ENCODE data around the gene TP53INP2. TPM values are rescaled to one million over a fixed set of nuclear protein-coding genes. Genes with fewer than 3 reads are reported as not detected.
A peak's percentile ranks its signal among the peaks of the same experiment; 100 is the strongest.

Gene TP53INP2
- total and polyA plus RNA-seq, 2 of the 8 experiments (the other 6 are each of a cell fraction or from before 2014, with no cell fraction given) = 2.4 to 4.8 TPM

DNA sequence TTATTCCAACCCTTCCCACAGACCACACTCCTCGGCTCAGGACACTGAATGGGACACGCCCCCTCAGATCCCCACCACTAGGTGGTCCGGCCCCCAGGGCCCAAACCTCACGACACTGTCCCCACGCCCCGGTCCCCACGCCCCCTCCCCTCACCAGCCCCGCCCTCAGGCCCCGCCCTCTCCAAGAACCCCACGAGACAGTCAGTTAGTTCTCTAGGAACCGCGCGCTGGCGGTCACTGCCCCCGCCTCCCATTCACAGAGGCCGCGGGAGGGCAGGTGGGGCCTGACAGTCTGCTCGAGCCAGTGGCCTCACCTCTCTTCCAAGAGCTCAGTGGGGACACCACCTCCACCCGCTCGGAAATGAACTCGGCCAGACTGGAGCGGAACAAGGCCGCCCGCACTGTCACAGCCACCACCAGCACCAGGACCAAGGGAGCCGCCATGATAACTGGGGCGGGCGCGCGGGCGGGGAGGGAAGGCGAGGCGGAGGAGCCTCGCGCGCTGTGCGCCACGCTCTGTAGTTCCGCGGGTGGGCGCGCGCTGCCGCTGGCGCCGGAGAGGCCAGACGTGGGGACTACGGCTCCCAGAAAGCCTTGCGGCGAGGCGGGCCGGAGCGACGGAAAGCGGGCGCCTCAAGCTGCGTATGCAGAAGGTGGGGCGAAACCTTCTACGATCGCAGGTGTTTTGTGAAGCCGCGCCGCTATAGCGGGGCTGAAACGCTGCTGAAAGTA lies 27.3 kb upstream of the TP53INP2 start, which contains the start of gene PIGU (continued):
- TF ChIP-seq, protein P1, sequence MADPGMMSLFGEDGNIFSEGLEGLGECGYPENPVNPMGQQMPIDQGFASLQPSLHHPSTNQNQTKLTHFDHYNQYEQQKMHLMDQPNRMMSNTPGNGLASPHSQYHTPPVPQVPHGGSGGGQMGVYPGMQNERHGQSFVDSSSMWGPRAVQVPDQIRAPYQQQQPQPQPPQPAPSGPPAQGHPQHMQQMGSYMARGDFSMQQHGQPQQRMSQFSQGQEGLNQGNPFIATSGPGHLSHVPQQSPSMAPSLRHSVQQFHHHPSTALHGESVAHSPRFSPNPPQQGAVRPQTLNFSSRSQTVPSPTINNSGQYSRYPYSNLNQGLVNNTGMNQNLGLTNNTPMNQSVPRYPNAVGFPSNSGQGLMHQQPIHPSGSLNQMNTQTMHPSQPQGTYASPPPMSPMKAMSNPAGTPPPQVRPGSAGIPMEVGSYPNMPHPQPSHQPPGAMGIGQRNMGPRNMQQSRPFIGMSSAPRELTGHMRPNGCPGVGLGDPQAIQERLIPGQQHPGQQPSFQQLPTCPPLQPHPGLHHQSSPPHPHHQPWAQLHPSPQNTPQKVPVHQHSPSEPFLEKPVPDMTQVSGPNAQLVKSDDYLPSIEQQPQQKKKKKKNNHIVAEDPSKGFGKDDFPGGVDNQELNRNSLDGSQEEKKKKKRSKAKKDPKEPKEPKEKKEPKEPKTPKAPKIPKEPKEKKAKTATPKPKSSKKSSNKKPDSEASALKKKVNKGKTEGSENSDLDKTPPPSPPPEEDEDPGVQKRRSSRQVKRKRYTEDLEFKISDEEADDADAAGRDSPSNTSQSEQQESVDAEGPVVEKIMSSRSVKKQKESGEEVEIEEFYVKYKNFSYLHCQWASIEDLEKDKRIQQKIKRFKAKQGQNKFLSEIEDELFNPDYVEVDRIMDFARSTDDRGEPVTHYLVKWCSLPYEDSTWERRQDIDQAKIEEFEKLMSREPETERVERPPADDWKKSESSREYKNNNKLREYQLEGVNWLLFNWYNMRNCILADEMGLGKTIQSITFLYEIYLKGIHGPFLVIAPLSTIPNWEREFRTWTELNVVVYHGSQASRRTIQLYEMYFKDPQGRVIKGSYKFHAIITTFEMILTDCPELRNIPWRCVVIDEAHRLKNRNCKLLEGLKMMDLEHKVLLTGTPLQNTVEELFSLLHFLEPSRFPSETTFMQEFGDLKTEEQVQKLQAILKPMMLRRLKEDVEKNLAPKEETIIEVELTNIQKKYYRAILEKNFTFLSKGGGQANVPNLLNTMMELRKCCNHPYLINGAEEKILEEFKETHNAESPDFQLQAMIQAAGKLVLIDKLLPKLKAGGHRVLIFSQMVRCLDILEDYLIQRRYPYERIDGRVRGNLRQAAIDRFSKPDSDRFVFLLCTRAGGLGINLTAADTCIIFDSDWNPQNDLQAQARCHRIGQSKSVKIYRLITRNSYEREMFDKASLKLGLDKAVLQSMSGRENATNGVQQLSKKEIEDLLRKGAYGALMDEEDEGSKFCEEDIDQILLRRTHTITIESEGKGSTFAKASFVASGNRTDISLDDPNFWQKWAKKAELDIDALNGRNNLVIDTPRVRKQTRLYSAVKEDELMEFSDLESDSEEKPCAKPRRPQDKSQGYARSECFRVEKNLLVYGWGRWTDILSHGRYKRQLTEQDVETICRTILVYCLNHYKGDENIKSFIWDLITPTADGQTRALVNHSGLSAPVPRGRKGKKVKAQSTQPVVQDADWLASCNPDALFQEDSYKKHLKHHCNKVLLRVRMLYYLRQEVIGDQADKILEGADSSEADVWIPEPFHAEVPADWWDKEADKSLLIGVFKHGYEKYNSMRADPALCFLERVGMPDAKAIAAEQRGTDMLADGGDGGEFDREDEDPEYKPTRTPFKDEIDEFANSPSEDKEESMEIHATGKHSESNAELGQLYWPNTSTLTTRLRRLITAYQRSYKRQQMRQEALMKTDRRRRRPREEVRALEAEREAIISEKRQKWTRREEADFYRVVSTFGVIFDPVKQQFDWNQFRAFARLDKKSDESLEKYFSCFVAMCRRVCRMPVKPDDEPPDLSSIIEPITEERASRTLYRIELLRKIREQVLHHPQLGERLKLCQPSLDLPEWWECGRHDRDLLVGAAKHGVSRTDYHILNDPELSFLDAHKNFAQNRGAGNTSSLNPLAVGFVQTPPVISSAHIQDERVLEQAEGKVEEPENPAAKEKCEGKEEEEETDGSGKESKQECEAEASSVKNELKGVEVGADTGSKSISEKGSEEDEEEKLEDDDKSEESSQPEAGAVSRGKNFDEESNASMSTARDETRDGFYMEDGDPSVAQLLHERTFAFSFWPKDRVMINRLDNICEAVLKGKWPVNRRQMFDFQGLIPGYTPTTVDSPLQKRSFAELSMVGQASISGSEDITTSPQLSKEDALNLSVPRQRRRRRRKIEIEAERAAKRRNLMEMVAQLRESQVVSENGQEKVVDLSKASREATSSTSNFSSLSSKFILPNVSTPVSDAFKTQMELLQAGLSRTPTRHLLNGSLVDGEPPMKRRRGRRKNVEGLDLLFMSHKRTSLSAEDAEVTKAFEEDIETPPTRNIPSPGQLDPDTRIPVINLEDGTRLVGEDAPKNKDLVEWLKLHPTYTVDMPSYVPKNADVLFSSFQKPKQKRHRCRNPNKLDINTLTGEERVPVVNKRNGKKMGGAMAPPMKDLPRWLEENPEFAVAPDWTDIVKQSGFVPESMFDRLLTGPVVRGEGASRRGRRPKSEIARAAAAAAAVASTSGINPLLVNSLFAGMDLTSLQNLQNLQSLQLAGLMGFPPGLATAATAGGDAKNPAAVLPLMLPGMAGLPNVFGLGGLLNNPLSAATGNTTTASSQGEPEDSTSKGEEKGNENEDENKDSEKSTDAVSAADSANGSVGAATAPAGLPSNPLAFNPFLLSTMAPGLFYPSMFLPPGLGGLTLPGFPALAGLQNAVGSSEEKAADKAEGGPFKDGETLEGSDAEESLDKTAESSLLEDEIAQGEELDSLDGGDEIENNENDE (IDR thresholded peaks at IDR 0.05; ENCODE audit: insufficient replicate concordance, low read length) = no peak
- TF ChIP-seq CBX8 (IDR thresholded peaks at IDR 0.05; ENCODE audit: borderline replicate concordance, low read depth, low read length) (no peak), GTF2F1 (IDR thresholded peaks at IDR 0.05; ENCODE audit: borderline replicate concordance, low read depth, low read length) (no peak), KDM1A (IDR thresholded peaks at IDR 0.05; ENCODE audit: borderline replicate concordance, low read length) (no peak), RXRA (IDR thresholded peaks at IDR 0.05; ENCODE audit: insufficient read depth, low read depth, low read length) (no peak), CBX5 (IDR thresholded peaks at IDR 0.05; ENCODE audit: low read depth, low read length) (no peak), SRF (IDR thresholded peaks at IDR 0.05; ENCODE audit: low read depth, low read length) (peak; percentile 73), BACH1 (IDR thresholded peaks at IDR 0.05; ENCODE audit: low read length) (peak; percentile 93), FOSL1 (IDR thresholded peaks at IDR 0.05; ENCODE audit: insufficient read depth, low read depth, low read length) (no peak), POU5F1 (IDR thresholded peaks at IDR 0.05; ENCODE audit: low read depth, low read length) (no peak), BCL11A (IDR thresholded peaks at IDR 0.05; ENCODE audit: low read depth in 2 of 2, low read length in 2 of 2) (no peak)
